Prostate gland (tissue), 2 donors: ENCODE measurements around the gene PLA2G4E. TPM values are rescaled to one million over a fixed set of nuclear protein-coding genes. Genes with fewer than 3 reads are reported as not detected.

Experiments
- DNase-seq: peaks from one replicate; pipeline ENCODE4 v3.0.0-alpha.2; 2019; ENCODE audit warnings: low spot score
- H3K27ac ChIP-seq, 2 donors: fragments of 200-600 bp; sonication (generic); 2 replicates each; pipeline ENCODE4 v1.5.1; 2017 to 2019
- H3K27me3 ChIP-seq: fragments of 200-600 bp; sonication (generic); replicated peaks from 2 replicates; pipeline ENCODE4 v1.5.1; 2019; ENCODE audit not compliant: insufficient read depth
- H3K36me3 ChIP-seq, 2 donors: fragments of 200-600 bp; sonication (generic); 1 replicate in 1 of 2; 2 replicates in 1 of 2; pipeline versions ENCODE4 v1.5.1 to v1.8.1; 2017 to 2019
- H3K4me1 ChIP-seq: fragments of 200-600 bp; sonication (generic); replicated peaks from 2 replicates; pipeline ENCODE4 v1.5.1; 2019
- H3K4me3 ChIP-seq, 2 donors: fragments of 200-600 bp; sonication (generic); 2 replicates each; pipeline ENCODE4 v1.5.1; 2017 to 2019
- H3K9me3 ChIP-seq: fragments of 200-600 bp; sonication (generic); 2 replicates; pipeline ENCODE4 v1.5.1; 2017
- POLR2A ChIP-seq: fragments of 450-650 bp; IDR thresholded peaks from one replicate; pipeline ENCODE4 v1.6.1; 2016; ENCODE audit warnings: antibody characterized with exemption, mild to moderate bottlenecking
- POLR2AphosphoS5 ChIP-seq: sonication (generic); formaldehyde crosslinking; IDR thresholded peaks from one replicate; pipeline ENCODE4 v1.6.1; 2017; ENCODE audit warnings: antibody characterized with exemption
- WGBS: methylation state at CpG from one replicate; pipeline ENCODE4 v1.1.5; 2018; 5-methylcytosine and 5-hydroxymethylcytosine counted together
- intact Hi-C: fragments of 100-400 bp; cut with DNase I; formaldehyde crosslinking; loops from one replicate; pipeline ENCODE4 v1.14.2; 2022
- total RNA-seq, 2 donors: library from RNA; depleted of rRNA; stranded (reverse); fragments of >200 nt; gene quantifications; one replicate each; pipeline ENCODE4 v1.1.0, GENCODE V29; 2016
- TF ChIP-seq, protein P1 (sequence below), 4 experiments: fragments of 200-600 bp in 2 of 4; fragments of 450-650 bp in 2 of 4; sonication (generic) in 2 of 4; IDR thresholded peaks; 1 replicate in 3 of 4; 2 replicates in 1 of 4; pipeline ENCODE4 v1.5.1; 2016 to 2019; ENCODE audit warnings: antibody characterized with exemption in 4 of 4, mild to moderate bottlenecking in 2 of 4, moderate library complexity in 2 of 4

PLA2G4E gene
- total RNA-seq, 2 donors from 2014 or later = 0.17 to 0.18 TPM

DNA sequence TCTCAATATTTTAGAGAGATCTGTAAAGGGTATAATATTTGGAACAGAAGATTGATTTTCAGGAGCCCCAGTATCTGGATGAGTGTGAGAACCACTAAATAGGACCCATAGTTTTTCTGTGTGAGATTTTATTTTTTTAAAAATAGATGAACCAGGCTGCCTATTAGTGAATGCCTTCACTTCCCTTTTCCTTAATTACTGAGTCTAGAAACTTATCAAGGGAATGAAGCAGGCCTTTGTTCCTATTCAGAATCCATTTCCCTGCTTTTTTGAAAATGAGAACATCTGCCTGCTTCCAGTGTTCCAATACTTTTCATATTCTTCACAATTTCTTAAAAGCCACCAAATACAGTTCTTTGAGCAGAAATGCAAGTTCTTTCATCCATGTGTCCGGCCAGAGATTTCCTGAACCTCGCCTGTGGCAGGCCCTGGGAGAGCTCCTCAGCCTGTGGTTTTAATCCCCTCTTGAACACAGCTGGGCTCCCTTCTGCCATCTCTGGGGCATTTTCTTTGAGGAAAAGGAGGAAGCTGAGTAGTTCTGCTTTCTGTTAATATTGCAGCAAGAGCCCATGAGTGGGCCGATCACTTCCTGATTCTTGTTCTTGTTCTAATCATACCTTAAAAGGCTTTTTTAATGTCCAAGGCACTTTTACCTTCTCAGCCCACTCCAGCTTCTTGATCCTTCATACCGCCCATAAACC is 53.2 kb downstream of the PLA2G4E start:
- Histone ChIP-seq H3K4me1 (no peaks in the 10 kb centered on the region), H3K4me3 (no peak overlapping the region), H3K27ac (no peak overlapping the region), H3K9me3 (no peaks in the 10 kb centered on the region), H3K36me3 (no peaks in the 10 kb centered on the region), H3K27me3 (no peaks in the 10 kb centered on the region)
- DNase-seq = no peak
- intact Hi-C loops = no loop called here
- TF ChIP-seq POLR2AphosphoS5 (no peak), POLR2A (no peak)
- TF ChIP-seq, protein P1, sequence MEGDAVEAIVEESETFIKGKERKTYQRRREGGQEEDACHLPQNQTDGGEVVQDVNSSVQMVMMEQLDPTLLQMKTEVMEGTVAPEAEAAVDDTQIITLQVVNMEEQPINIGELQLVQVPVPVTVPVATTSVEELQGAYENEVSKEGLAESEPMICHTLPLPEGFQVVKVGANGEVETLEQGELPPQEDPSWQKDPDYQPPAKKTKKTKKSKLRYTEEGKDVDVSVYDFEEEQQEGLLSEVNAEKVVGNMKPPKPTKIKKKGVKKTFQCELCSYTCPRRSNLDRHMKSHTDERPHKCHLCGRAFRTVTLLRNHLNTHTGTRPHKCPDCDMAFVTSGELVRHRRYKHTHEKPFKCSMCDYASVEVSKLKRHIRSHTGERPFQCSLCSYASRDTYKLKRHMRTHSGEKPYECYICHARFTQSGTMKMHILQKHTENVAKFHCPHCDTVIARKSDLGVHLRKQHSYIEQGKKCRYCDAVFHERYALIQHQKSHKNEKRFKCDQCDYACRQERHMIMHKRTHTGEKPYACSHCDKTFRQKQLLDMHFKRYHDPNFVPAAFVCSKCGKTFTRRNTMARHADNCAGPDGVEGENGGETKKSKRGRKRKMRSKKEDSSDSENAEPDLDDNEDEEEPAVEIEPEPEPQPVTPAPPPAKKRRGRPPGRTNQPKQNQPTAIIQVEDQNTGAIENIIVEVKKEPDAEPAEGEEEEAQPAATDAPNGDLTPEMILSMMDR (IDR thresholded peaks at IDR 0.05) = no peak
- 82% methylated on average over 4 of the region's 4 CpGs for WGBS

DNA sequence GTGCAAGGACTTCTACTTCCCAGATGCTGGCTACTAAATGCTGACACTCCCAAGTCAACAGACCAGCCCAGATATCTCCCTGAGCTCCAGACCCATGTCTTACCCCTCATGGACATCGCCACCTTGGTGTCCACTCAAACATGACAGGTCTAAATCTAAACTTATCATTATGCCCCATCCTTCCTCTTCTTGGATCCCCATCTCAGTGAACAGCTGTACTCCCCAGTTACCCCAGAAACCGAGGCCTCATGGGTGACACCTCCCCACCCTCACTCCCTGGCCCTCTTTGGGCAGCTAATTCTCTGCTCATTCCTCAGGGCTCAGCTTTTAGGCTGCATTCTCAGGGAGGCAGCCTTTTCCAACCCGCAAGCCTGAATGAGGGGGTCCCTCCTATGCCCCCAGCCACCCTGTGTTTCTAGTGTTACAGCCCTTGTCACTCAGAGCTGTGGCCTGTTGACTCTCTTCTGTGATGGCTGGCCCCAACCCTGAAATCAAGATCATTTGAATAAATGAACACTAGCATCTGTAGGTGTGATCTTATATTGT is 53.8 kb downstream of the PLA2G4E start:
- Histone ChIP-seq H3K36me3 (no peaks in the 10 kb centered on the region), H3K27me3 (no peaks in the 10 kb centered on the region), H3K9me3 (no peaks in the 10 kb centered on the region), H3K27ac (no peak overlapping the region), H3K4me1 (no peaks in the 10 kb centered on the region), H3K4me3 (no peak overlapping the region)
- TF ChIP-seq POLR2AphosphoS5 = no peak
- no peak for TF ChIP-seq POLR2A
- TF ChIP-seq, protein P1 (IDR thresholded peaks at IDR 0.05) = no peak
- WGBS = 95% methylated on average over 3 of the region's 3 CpGs
- intact Hi-C loops = no loop called here
- no peak for DNase-seq

DNA sequence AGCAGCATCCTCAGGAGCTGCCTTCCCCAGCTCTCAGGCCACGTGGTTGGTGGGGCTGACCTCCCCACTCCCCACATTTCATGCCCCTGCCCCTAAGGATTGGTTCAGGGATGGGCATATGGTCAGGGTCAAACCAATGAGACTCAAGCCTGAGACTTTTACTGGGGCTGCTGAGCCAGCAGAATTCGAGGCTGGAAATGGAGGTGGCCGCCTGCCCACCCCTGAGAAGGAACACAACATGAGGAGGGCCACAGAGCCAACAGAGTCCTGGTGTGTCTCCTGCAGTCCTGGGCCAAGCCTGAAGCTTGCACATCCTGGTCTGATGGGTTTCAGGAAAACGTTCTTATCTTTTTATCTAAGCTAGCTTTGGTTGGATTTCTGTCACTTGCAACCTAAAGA is 54.4 kb downstream of the PLA2G4E start:
- Histone ChIP-seq H3K4me1 (no peaks in the 10 kb centered on the region), H3K4me3 (no peak overlapping the region), H3K27me3 (no peaks in the 10 kb centered on the region), H3K36me3 (no peaks in the 10 kb centered on the region), H3K9me3 (no peaks in the 10 kb centered on the region), H3K27ac (no peak overlapping the region)
- intact Hi-C loops = no loop called here
- 66% methylated on average over 4 of the region's 4 CpGs for WGBS
- TF ChIP-seq POLR2A = no peak
- TF ChIP-seq POLR2AphosphoS5 = no peak
- TF ChIP-seq, protein P1 (IDR thresholded peaks at IDR 0.05) = no peak
- no peak for DNase-seq

DNA sequence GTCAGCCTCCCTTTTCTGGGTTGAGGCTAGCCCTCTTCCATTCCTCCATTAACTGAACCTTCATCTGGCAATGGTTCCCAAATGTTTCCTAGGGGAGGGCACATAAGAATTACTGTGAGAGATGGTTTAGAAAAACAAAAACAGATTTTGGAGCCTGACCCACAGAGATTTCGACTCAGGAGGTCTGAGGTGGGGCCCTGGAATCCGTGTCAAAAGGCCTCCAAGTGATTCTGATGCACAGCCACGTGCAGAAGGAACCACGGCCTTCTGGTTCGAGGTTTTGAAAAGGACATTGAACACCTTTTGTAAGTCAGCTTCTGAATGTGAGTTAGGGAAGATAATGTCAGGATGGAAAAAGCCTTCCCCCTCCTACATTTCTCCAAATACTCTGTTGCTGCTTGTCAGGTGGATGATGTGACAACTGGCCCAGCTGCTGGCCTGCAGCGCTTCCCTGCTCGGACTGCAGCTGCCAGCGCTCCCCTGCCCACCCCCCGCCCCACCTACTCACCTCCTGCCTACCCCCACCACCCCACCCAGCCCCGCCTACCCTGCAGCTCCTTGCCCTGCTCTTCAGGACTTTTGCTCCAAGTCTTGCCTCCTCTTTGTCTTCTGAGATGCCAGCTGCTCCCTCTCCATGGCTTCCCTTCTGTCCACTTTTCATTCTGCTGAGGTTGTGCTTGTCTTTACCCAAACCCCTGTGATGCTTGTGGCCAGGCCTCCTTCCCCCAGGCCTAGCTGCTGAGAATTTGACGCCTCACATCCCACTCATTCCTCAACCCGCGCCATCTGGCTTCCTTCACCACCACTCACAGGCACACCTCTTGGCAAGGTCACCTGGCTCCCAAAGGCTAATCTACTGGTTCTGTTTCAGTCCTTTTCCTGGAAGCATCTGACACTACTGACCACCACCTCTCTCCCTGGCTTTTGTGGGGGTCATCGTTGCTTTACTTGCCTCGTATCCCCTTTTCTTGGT is 55.1 kb downstream of the PLA2G4E start:
- Histone ChIP-seq H3K27ac (no peak overlapping the region), H3K36me3 (no peaks in the 10 kb centered on the region), H3K9me3 (no peaks in the 10 kb centered on the region), H3K4me1 (peaks cover 4% of the 10 kb centered on the region), H3K4me3 (no peak overlapping the region), H3K27me3 (no peaks in the 10 kb centered on the region)
- DNase-seq = no peak
- intact Hi-C loops = no loop called here
- 76% methylated on average over 15 of the region's 15 CpGs for WGBS
- TF ChIP-seq POLR2A = no peak
- no peak for TF ChIP-seq POLR2AphosphoS5
- TF ChIP-seq, protein P1 (IDR thresholded peaks at IDR 0.05) = no peak
